ENCODE results near the gene ST6GAL1.

DNA sequence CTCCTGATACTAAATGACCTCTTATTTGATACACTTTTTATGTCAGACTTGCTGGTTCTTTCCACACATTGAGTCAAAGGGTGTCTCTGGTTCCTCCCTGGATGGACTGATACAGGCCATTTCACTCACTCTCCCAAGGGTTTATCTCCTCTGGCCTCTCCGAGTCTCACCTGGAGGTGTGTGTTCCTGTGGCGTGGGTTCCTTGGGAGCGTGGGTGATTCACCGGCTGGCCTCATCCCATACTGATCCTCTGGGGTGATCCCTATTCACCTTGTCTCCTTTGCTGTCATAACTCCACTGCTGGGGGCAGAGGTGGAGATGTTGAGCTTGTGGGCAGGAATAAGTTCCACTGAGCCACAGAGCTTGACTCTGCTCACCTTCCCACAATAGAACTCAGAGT is 61.1 kb downstream of the ST6GAL1 start:
- no peak for TF ChIP-seq CTCF (IDR thresholded peaks at IDR 0.05 in 2 of 3, conservative IDR thresholded peaks at IDR 0.05 in 1 of 3; ENCODE audit: borderline replicate concordance in 1 of 3, insufficient read depth in 1 of 3, low read depth in 2 of 3, low read length in 2 of 3)
- no peak for TF ChIP-seq RAD21 (IDR thresholded peaks at IDR 0.05; ENCODE audit: low read depth)
- TF ChIP-seq EGR1 (IDR thresholded peaks at IDR 0.05; ENCODE audit: low read depth) = no peak
- TF ChIP-seq POLR2AphosphoS5 (IDR thresholded peaks at IDR 0.05; ENCODE audit: low read depth, low read length) = no peak
- TF ChIP-seq YY1 (IDR thresholded peaks at IDR 0.05; ENCODE audit: extremely low read depth, insufficient replicate concordance, low read depth, low read length) = no peak
- TF ChIP-seq EZH2phosphoT487 (IDR thresholded peaks at IDR 0.05; ENCODE audit: borderline replicate concordance) = no peak
- TF ChIP-seq, protein P1, sequence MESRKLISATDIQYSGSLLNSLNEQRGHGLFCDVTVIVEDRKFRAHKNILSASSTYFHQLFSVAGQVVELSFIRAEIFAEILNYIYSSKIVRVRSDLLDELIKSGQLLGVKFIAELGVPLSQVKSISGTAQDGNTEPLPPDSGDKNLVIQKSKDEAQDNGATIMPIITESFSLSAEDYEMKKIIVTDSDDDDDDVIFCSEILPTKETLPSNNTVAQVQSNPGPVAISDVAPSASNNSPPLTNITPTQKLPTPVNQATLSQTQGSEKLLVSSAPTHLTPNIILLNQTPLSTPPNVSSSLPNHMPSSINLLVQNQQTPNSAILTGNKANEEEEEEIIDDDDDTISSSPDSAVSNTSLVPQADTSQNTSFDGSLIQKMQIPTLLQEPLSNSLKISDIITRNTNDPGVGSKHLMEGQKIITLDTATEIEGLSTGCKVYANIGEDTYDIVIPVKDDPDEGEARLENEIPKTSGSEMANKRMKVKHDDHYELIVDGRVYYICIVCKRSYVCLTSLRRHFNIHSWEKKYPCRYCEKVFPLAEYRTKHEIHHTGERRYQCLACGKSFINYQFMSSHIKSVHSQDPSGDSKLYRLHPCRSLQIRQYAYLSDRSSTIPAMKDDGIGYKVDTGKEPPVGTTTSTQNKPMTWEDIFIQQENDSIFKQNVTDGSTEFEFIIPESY (IDR thresholded peaks at IDR 0.05; ENCODE audit: extremely low read depth, insufficient replicate concordance, low read length) = no peak
- TF ChIP-seq POLR2A (IDR thresholded peaks at IDR 0.05; ENCODE audit: borderline replicate concordance, extremely low read depth, insufficient read depth, insufficient read length) = no peak
- no peak for TF ChIP-seq EZH2 (IDR thresholded peaks at IDR 0.05)
- no peak for TF ChIP-seq REST (IDR thresholded peaks at IDR 0.05; ENCODE audit: low read depth)
- TF ChIP-seq JUND (IDR thresholded peaks at IDR 0.05) = no peak
- TF ChIP-seq TCF7L2 (IDR thresholded peaks at IDR 0.05; ENCODE audit: borderline replicate concordance, extremely low read depth, insufficient read depth, insufficient read length) = no peak

Measured in HCT116 (cell line).